SW 1271 (cell line): ENCODE measurements around the gene SCUBE1.

Experiments
- DNase-seq, 2 experiments: peaks; one replicate each; lab custom pipeline; 2025; lab: John Stamatoyannopoulos, UW

The SCUBE1 gene

DNA sequence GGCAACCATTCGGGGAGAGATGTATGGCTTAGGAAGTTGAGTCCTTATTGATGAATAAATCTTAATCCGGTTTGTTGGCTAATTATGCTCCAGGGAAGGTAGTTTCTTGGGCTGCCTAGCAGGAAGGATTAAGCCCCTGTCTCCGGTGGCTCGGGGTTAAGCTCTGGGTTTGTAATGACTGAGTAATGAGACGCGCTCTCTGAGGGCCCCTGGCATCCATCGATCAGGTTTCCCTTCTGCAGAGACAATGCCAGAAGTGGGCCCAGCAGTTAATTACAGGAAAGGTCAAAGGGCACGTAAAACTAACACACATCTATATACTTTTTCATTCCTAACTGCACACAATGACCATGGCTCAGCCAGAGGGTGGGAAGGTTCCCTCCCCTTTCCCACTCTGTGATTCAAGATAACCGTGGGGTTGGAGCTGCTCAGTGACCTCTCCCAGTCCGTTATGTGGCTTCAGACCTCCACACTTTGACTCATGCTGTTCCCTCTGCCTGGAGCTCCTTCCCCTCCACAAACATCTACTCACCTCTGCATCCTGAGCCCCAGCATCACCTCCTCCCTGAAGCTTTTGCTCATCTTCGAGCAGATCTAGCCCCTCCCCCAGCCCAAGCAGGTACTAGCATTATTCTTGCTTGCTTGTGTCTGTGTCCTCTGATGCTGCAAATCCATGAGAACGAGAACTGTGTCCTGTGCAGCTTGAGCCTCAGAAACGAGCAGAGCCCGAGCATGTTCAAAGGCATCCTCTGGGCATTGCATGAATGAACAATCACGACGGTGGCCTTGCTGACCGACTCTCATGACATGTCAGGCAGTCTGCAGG, 16.6 kb downstream of the SCUBE1 start:
- DNase-seq: no peak

GRCh38 chr22:43325176-43325575, 18.0 kb downstream of the SCUBE1 start:
- DNase-seq: no peak

- DNase-seq: no peak
Measured at GRCh38 chr22:43320943-43321900, 21.9 kb downstream of the SCUBE1 start.

DNA sequence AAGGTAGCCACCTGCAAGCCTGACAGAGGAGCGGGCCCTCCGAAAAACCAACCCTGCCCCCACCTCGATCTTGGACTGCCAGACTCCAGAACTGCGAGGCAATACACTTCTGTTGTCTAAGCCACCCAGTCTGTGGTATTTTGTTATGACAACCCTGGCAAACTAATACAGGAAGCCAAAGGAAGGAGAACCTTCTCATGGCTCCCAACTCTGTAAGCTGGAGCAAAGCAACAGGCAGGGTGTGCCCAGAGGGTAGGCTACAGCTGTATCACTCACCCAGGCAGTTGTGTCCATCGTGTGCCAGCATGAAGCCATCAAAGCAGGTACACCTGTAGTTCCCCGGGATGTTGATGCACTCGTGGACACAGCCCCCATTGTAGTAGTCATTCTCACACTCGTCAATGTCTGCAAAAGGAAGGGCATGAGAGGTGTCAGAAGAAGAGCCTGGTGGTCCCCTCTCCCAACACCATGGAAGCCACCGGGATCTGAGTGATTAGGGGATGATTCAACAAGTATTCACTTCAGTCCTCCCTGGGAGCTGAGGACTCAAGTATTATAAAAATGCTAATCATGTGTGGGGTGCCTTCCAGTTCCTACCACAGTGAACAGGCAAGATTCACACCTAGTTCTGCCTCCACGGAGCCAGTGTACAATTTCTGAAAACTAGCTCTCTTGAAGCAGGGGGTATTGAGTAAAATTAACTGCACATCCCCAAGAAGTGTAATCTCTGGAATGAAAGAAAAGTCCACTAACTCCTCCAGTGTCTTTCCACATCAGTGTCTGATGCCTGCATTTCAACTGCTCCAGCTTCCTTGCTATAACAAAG, 23.3 kb downstream of the SCUBE1 start:
- no peak for DNase-seq

- DNase-seq: no peak
Measured at GRCh38 chr22:43317239-43317638, 25.9 kb downstream of the SCUBE1 start.

DNA sequence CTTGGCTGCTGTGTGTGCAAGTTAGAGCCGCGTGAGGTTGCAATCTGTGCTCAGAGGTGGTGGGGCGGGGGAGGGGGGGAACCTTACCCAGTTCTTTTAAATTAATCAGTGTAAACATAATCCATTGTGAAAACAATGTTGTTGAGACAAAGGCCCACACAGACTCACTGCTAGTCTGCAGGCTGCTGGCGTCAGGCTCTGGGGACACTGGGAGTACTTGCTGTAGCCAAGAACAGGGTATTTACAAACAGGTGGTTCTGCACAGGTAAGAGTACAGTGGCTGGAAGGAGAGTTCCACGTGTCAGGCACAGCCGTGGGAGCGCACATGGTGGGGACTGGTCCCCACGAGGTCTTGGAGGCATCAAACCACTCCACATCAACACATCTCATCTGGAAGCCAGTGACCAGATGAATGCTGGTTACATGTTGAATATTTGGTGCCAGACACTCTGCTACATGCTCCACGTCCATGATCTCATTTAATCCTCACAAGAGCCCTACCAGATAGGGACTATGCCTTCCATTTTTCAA, 27.4 kb downstream of the SCUBE1 start:
- no peak for DNase-seq

DNA sequence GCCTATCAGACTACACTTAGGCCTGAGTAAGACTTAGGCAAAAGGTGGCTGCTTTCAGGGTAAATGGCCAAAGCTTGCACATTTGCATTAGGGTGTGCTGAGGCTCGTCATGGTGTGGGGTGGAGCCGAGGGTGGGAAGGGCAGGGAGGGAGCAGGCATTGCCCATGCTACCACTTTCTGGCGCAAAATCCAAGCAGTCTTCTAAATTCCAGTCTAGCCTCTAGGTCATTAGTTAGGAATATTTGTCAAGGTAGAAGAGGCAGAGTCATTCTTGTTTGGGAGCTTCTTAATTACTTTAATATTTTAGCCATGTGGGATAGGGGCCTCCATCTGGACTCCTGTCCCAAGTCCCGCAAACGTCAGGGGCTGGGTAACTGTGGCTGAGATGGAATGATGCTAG, 28.6 kb downstream of the SCUBE1 start:
- no peak for DNase-seq

GRCh38 chr22:43313890-43314474, 29.2 kb downstream of the SCUBE1 start:
- DNase-seq: no peak

- no peak for DNase-seq
Measured at GRCh38 chr22:43313244-43313889, 29.8 kb downstream of the SCUBE1 start.

GRCh38 chr22:43312608-43313007, 30.6 kb downstream of the SCUBE1 start:
- no peak for DNase-seq

DNA sequence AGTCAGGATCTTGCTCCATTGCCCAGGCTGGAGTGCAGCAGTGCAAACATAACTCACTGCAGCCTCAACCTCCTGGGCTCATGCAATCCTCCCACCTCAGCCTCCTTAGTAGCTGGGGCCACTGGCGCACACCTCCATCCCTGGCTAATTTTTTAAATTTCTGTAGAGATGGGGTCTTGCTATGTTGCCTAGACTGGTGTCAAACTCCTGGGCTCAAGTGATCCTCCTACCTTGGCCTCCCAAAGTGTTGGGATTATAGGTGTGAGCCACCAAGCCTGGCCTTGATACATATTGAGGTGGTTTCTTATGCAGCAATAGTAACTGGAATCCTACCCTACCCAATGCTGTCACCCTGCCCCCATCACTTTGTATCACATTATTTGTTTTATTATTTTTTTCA, 32.4 kb downstream of the SCUBE1 start:
- no peak for DNase-seq

DNA sequence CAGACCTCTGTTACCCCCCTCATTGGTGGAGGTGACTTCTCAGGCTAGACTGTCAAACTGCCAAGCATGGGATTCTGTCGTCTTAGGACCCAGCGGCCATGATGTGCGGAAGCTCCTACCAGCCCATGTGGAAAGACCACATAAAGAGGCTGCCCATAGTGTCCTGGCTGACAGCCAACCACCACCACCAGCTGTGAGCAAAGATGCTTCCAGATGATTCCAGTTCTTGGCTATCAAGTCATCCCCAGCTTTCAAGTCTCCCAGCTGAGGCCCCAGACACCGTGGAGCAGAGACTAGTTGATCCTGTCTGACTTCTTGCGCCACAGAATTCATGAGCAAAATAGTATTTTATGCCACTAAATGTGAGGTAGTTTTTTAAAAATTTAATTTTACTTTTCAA, 32.9 kb downstream of the SCUBE1 start:
- DNase-seq: no peak

GRCh38 chr22:43308836-43309235, 34.3 kb downstream of the SCUBE1 start:
- no peak for DNase-seq

- DNase-seq: no peak
Measured at GRCh38 chr22:43308060-43308830, 34.9 kb downstream of the SCUBE1 start.

- no peak for DNase-seq
Measured at GRCh38 chr22:43305806-43306205, 37.4 kb downstream of the SCUBE1 start.

DNA sequence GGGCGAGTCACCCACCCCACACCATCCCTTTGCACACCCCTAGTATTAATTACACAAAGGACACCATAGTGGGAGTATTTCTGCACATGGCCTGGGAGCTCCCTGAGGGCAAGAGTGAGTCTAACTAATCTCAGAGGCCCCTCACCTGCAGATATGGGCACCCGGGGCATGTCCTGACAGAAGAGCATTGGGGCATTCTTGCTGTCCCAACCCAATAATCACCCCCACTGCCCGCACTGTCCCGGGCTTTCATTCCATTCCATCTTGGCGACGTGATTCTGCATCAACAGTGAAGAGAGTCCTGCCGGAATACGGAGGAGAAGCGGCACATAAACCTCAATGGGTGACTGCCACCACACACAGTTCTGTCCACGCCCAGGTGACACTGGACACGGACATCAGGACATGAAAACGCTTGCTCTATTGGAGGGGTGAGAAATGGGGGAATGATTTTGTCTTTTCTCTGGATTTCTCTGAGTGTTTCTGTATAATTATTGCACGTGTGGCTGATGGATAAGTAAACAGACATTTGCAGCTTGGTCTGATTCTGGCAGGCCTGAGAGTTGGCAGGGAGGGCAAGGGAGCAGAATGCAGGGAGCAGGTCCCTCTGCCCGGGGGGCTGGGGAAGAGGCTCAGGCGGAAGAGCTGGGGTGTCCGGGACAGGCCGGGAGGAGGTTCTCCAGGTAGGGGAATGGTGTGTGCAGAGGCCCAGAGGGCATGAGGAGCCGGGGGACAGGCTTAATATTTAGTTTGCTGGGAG, 38.2 kb downstream of the SCUBE1 start:
- DNase-seq: no peak

DNA sequence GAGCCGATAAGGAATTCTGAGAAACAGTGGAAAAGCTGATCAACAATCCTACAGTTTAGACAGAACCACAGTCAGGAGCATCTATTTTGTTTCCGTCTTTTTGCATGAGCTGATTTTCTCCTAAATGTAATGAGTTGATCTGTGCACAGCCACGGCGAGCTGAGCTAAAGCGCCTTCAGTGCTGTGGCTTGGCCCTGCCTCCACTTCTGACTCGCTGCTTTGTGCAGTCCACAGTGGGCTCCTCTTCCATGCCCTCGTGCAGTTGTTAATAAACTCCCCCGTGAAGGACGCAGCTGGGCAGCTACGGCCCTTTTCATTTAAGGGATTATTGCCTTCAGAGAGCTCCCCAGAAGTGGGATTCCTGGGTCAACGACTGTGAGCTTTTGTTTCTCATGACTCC, 39.4 kb downstream of the SCUBE1 start:
- no peak for DNase-seq

GRCh38 chr22:43303166-43303565, 40.0 kb downstream of the SCUBE1 start:
- no peak for DNase-seq

GRCh38 chr22:43302531-43303041, 40.6 kb downstream of the SCUBE1 start:
- DNase-seq: no peak
